T-cell (primary cell): Measurements from ENCODE around the gene ZNF738. TPM values are rescaled to one million over a fixed set of nuclear protein-coding genes. Genes with fewer than 3 reads are reported as not detected.

Source experiments
- total RNA-seq, 35 experiments: library from RNA in 6 of 35; stranded (reverse) in 6 of 35; fragments of 120-200 nt in 1 of 35; gene quantifications; one replicate each; pipeline versions ENCODE4 v1.2.1 to v1.2.4 and lab custom pipeline; 2013 to 2026

Gene ZNF738
- total RNA-seq, 5 donors from 2014 or later (not counting 1 experiment from before 2014, with no cell fraction given), result 4.4 to 10.4 (median 8.2) TPM

Other genes with a start within 250 kb of the ZNF738 start
- 10 to 100 TPM; 24.3 to 35.0 (median 26.0) TPM for gene ZNF431, start 217.0 kb upstream of the ZNF738 start, total RNA-seq
- 10 to 100 TPM; 17.5 to 41.1 (median 33.1) TPM for gene ZNF708, start 29.6 kb upstream of the ZNF738 start, total RNA-seq
- gene ZNF493, start 38.1 kb downstream of the ZNF738 start, total RNA-seq, result 10 to 100 TPM; 33.5 to 53.8 (median 45.8) TPM
- gene ZNF429, start 146.6 kb downstream of the ZNF738 start, total RNA-seq, result 10 to 100 TPM; 14.6 to 26.8 (median 24.3) TPM